Subcutaneous adipose tissue (tissue), 4 donors: ENCODE results near the gene C3orf20. TPM values are rescaled to one million over a fixed set of nuclear protein-coding genes. Genes with fewer than 3 reads are reported as not detected.

ENCODE experiments used
- CTCF ChIP-seq: fragments of 450-650 bp; IDR thresholded peaks from one replicate; pipeline ENCODE4 v1.5.1; 2016; ENCODE audit warnings: low read depth, mild to moderate bottlenecking, control low read depth, antibody characterized with exemption, moderate library complexity
- total RNA-seq, 4 donors: library from RNA; depleted of rRNA; stranded (reverse); fragments of >200 nt; gene quantifications; one replicate each; pipeline ENCODE4 v1.1.0, GENCODE V29; 2016

Gene C3orf20
- total RNA-seq, 4 donors from 2014 or later = 0.16 TPM; not detected in 3

- TF ChIP-seq CTCF = no peak
Measured at GRCh38 chr3:14795996-14796395, 121.1 kb downstream of the C3orf20 start.

GRCh38 chr3:14796403-14797077, 121.6 kb downstream of the C3orf20 start:
- TF ChIP-seq CTCF = no peak

- no peak for TF ChIP-seq CTCF
Measured at GRCh38 chr3:14797731-14798130, 122.8 kb downstream of the C3orf20 start.

GRCh38 chr3:14798231-14798630, 123.3 kb downstream of the C3orf20 start:
- TF ChIP-seq CTCF = no peak

- no peak for TF ChIP-seq CTCF
Measured at GRCh38 chr3:14799146-14799545, 124.2 kb downstream of the C3orf20 start.

- TF ChIP-seq CTCF = no peak
Measured at GRCh38 chr3:14801031-14801430, 126.1 kb downstream of the C3orf20 start.

GRCh38 chr3:14801668-14802380, 126.9 kb downstream of the C3orf20 start:
- TF ChIP-seq CTCF = no peak
